ENCODE results near the gene CCNF. TPM values are rescaled to one million over a fixed set of nuclear protein-coding genes. Genes with fewer than 3 reads are reported as not detected.

CCNF gene
- total and polyA plus RNA-seq, 9 of the 15 experiments (the other 6 are each of a cell fraction or from before 2014, with no cell fraction given), result 4.1 to 70.1 (median 29.5) TPM

GRCh38 chr16:2497116-2497630 is 67.9 kb downstream of the CCNF start (continued):
- TF ChIP-seq CTCFL (IDR thresholded peaks at IDR 0.05; ENCODE audit: borderline replicate concordance, insufficient read depth, low read depth, low read length, poor library complexity, severe bottlenecking) (no peak), CXXC5 (CRISPR knock-in tag; IDR thresholded peaks at IDR 0.05) (peak; percentile 37; the same call in 1 of the 2 replicates), SAP30 (IDR thresholded peaks at IDR 0.05; ENCODE audit: borderline replicate concordance, insufficient read depth, low read depth, low read length, poor library complexity, severe bottlenecking) (no peak), MYNN (IDR thresholded peaks at IDR 0.05) (0 out of 2 replicates have a peak, but pooled peaks have one; percentile 32), MYNN (CRISPR knock-in tag; IDR thresholded peaks at IDR 0.05) (no peak), SMARCA5 (IDR thresholded peaks at IDR 0.05) (no peak), LEF1 (IDR thresholded peaks at IDR 0.05) (0 out of 2 replicates have a peak, but pooled peaks have one; percentile 41), MBD2 (IDR thresholded peaks at IDR 0.05; ENCODE audit: borderline replicate concordance, low read depth) (no peak), USF2 (CRISPR knock-in tag; IDR thresholded peaks at IDR 0.05) (no peak), BRF1 (IDR thresholded peaks at IDR 0.05; ENCODE audit: borderline replicate concordance, extremely low read depth, insufficient read length) (no peak)
- TF ChIP-seq, protein P1, sequence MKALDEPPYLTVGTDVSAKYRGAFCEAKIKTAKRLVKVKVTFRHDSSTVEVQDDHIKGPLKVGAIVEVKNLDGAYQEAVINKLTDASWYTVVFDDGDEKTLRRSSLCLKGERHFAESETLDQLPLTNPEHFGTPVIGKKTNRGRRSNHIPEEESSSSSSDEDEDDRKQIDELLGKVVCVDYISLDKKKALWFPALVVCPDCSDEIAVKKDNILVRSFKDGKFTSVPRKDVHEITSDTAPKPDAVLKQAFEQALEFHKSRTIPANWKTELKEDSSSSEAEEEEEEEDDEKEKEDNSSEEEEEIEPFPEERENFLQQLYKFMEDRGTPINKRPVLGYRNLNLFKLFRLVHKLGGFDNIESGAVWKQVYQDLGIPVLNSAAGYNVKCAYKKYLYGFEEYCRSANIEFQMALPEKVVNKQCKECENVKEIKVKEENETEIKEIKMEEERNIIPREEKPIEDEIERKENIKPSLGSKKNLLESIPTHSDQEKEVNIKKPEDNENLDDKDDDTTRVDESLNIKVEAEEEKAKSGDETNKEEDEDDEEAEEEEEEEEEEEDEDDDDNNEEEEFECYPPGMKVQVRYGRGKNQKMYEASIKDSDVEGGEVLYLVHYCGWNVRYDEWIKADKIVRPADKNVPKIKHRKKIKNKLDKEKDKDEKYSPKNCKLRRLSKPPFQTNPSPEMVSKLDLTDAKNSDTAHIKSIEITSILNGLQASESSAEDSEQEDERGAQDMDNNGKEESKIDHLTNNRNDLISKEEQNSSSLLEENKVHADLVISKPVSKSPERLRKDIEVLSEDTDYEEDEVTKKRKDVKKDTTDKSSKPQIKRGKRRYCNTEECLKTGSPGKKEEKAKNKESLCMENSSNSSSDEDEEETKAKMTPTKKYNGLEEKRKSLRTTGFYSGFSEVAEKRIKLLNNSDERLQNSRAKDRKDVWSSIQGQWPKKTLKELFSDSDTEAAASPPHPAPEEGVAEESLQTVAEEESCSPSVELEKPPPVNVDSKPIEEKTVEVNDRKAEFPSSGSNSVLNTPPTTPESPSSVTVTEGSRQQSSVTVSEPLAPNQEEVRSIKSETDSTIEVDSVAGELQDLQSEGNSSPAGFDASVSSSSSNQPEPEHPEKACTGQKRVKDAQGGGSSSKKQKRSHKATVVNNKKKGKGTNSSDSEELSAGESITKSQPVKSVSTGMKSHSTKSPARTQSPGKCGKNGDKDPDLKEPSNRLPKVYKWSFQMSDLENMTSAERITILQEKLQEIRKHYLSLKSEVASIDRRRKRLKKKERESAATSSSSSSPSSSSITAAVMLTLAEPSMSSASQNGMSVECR (CRISPR knock-in tag; IDR thresholded peaks at IDR 0.05), result no peak
- TF ChIP-seq, protein P2, sequence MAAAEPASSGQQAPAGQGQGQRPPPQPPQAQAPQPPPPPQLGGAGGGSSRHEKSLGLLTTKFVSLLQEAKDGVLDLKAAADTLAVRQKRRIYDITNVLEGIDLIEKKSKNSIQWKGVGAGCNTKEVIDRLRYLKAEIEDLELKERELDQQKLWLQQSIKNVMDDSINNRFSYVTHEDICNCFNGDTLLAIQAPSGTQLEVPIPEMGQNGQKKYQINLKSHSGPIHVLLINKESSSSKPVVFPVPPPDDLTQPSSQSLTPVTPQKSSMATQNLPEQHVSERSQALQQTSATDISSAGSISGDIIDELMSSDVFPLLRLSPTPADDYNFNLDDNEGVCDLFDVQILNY (CRISPR knock-in tag; IDR thresholded peaks at IDR 0.05), result no peak; the same call in 1 of the 2 replicates
- TF ChIP-seq, protein P3, sequence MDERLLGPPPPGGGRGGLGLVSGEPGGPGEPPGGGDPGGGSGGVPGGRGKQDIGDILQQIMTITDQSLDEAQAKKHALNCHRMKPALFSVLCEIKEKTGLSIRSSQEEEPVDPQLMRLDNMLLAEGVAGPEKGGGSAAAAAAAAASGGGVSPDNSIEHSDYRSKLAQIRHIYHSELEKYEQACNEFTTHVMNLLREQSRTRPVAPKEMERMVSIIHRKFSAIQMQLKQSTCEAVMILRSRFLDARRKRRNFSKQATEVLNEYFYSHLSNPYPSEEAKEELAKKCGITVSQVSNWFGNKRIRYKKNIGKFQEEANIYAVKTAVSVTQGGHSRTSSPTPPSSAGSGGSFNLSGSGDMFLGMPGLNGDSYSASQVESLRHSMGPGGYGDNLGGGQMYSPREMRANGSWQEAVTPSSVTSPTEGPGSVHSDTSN (CRISPR knock-in tag; IDR thresholded peaks at IDR 0.05; ENCODE audit: low read depth), result no peak
- TF ChIP-seq, protein P3 (tag; conservative IDR thresholded peaks at IDR 0.05; ENCODE audit: low read depth), result no peak

All from K562 (cell line).